ENCODE results near the gene IFI27L1. TPM values are rescaled to one million over a fixed set of nuclear protein-coding genes. Genes with fewer than 3 reads are reported as not detected.

Gene IFI27L1
- total RNA-seq, 6 donors from 2014 or later, result 8.0 to 19.8 (median 15.2) TPM

DNA sequence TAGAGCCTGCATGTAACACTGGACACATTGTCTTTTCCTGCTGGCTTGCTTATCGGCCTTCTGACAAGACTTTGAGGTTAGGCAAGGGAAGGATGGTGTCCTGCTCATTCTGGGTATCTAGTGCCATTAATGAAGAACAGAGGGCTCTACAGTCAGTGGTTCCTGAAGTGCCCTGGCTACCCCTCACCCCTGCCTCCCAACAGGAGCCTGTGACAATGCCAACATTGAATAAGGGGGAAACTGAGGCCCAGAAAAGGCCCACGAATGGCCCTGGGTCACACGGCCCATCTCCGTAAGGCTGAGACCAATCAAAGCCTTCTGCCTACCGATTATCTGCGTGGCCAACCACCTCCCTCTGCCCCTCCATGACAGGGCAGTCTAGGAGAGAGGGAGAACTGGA, 46.2 kb downstream of the IFI27L1 start:
- Histone ChIP-seq H3K27ac (no peak overlapping the region), H3K4me3 (no peak overlapping the region), H3K36me3 (no peaks in the 10 kb centered on the region), H3K4me1 (peaks cover 7 to 20% (median 12%) of the 10 kb centered on the region in 4 donors), H3K9me3 (no peaks in the 10 kb centered on the region), H3K27me3 (no peaks in the 10 kb centered on the region)
- TF ChIP-seq, protein P1, sequence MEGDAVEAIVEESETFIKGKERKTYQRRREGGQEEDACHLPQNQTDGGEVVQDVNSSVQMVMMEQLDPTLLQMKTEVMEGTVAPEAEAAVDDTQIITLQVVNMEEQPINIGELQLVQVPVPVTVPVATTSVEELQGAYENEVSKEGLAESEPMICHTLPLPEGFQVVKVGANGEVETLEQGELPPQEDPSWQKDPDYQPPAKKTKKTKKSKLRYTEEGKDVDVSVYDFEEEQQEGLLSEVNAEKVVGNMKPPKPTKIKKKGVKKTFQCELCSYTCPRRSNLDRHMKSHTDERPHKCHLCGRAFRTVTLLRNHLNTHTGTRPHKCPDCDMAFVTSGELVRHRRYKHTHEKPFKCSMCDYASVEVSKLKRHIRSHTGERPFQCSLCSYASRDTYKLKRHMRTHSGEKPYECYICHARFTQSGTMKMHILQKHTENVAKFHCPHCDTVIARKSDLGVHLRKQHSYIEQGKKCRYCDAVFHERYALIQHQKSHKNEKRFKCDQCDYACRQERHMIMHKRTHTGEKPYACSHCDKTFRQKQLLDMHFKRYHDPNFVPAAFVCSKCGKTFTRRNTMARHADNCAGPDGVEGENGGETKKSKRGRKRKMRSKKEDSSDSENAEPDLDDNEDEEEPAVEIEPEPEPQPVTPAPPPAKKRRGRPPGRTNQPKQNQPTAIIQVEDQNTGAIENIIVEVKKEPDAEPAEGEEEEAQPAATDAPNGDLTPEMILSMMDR (IDR thresholded peaks at IDR 0.05), result no peak
- no peak for TF ChIP-seq POLR2AphosphoS5 (IDR thresholded peaks at IDR 0.05)
- TF ChIP-seq EP300 (IDR thresholded peaks at IDR 0.05), result no peak
- no peak for TF ChIP-seq POLR2A (IDR thresholded peaks at IDR 0.05)
- 91 to 96% methylated on average over 6 of the region's 6 CpGs for WGBS, 2 donors
- no peak for ATAC-seq (ENCODE audit: low FRiP score in 2 of 2)
- no peak for DNase-seq

DNA sequence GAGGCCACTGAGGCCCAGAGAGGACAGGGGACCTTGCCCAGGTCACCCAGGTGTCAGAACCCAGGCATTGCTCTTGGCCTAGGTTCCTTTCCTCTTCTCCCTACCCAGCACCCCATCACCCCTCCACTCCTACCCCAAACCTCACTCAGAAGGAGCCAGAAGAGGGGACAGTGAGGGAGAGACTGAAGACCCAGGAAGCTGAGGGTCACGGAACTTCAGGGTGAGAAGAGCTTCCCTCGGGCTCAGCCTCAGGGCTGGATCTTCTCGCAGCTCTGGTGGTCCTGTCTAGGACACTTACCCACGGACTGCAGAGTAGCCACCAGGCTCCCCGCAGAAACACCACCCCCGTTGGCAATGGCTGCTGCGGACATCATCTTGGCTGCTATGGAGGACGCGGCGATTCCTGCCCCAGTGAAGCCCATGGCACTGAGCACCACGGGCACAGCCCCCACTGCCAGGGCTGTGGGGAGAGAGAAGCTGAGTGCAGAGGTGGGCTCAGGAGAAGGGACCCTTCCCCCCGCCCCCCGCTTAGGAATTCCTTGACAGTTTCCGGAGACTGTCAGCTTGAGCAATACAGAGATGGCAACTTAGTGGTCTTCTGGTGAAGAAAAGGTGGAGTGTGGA, 47.2 kb downstream of the IFI27L1 start:
- no peaks in the 10 kb centered on the region for H3K27me3 ChIP-seq
- no peak overlapping the region for H3K4me3 ChIP-seq
- H3K9me3 ChIP-seq, result no peaks in the 10 kb centered on the region
- no peaks in the 10 kb centered on the region for H3K36me3 ChIP-seq
- ATAC-seq (ENCODE audit: low FRiP score in 2 of 2) (no peak), DNase-seq (peak in 1 of 2 donors; percentile 33)
- 90 to 94% methylated on average over 5 to 14 of the region's 14 CpGs for WGBS, 2 donors
- H3K4me1 ChIP-seq, result peaks cover 7 to 20% (median 12%) of the 10 kb centered on the region in 4 donors
- TF ChIP-seq POLR2A (IDR thresholded peaks at IDR 0.05) (no peak), EP300 (IDR thresholded peaks at IDR 0.05) (no peak), POLR2AphosphoS5 (IDR thresholded peaks at IDR 0.05) (no peak)
- TF ChIP-seq, protein P1 (IDR thresholded peaks at IDR 0.05), result no peak
- H3K27ac ChIP-seq, result peak overlapping the region; percentile 71 to 91 (median 88)

DNA sequence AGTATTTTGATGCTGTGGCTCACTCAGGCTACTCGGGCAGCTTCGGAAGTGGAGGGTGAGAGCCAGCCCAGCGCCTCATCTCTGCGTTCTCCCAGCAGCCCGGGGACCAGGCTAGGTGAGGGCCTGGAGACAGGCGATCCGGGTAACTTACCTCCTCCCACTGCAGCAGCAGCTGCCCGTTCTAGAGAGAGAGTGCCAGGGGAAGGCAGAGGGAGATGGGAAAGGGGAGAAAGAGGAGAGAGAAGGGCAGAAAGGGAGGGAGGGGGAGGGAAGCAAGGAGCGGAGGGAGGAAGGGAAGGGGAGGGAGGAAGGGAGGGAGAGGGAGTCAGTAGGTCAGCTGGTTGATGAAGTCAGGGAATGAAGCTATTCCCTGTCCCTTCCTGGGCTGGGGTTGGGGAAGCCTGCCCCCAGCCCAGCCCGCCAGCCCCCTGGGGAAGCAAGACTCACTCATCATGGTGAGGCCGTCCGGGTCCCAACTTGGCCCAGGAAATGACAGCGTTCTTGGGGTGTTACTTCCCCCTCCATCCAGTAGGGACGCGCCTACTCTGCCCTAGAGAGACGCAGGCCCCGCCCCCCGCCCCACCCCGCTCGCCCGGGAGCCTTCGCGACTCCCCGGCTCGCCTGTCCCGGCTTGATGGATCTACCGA, 48.1 kb downstream of the IFI27L1 start, which contains the start of gene IFI27L2:
Gene IFI27L2, minus strand, starts transcription at position 494 of the 647 bp plus-strand sequence. Its CDS starts 40 bp downstream, at position 454.
- WGBS, 2 donors, result 0% methylated on average over 10 to 26 of the region's 27 CpGs
- Histone ChIP-seq H3K4me3 (peak within 1 kb of the TSS; percentile 47 to 65 (median 57)), H3K27me3 (no peaks in the 10 kb centered on the region), H3K9me3 (no peaks in the 10 kb centered on the region), H3K4me1 (peaks cover 7 to 20% (median 12%) of the 10 kb centered on the region in 4 donors), H3K27ac (peak within 1 kb of the TSS; percentile 71 to 91 (median 88)), H3K36me3 (no peaks in the 10 kb centered on the region)
- TF ChIP-seq POLR2AphosphoS5 (IDR thresholded peaks at IDR 0.05) (peak; percentile 48 to 73), POLR2A (IDR thresholded peaks at IDR 0.05) (peak in 1 of 4 donors; percentile 56), EP300 (IDR thresholded peaks at IDR 0.05) (no peak)
- TF ChIP-seq, protein P1 (IDR thresholded peaks at IDR 0.05), result peak in 5 of 6 experiments; percentile 19 to 50 (median 46)
- ATAC-seq (ENCODE audit: low FRiP score in 2 of 2) (peak; percentile 89 to 96), DNase-seq (peak; percentile 87 to 93)

GRCh38 chr14:94129758-94130414, 48.8 kb downstream of the IFI27L1 start:
- ATAC-seq (ENCODE audit: low FRiP score in 2 of 2), result peak in 1 of 2 donors; percentile 83
- Histone ChIP-seq H3K9me3 (no peaks in the 10 kb centered on the region), H3K36me3 (no peaks in the 10 kb centered on the region), H3K4me1 (peaks cover 7 to 20% (median 12%) of the 10 kb centered on the region in 4 donors), H3K4me3 (peak overlapping the region; percentile 47 to 65 (median 57)), H3K27me3 (no peaks in the 10 kb centered on the region), H3K27ac (peak overlapping the region; percentile 71 to 91 (median 88))
- DNase-seq, result peak in 1 of 2 donors; percentile 64
- TF ChIP-seq POLR2AphosphoS5 (IDR thresholded peaks at IDR 0.05) (no peak), EP300 (IDR thresholded peaks at IDR 0.05) (no peak)
- TF ChIP-seq, protein P1 (IDR thresholded peaks at IDR 0.05), result peak in 1 of 6 experiments; percentile 1
- WGBS, 2 donors, result 0% methylated on average over 12 of the region's 12 CpGs

Measured in upper lobe of left lung (tissue), 6 donors.